NCI-H2107 treated with DMSO at 0.1 percent for 48 hours (cell line): ENCODE measurements around the gene SYK.

Experiments used
- DNase-seq: peaks from one replicate; lab custom pipeline; 2025; ENCODE audit not compliant: unreplicated experiment; lab: John Stamatoyannopoulos, UW

The SYK gene

GRCh38 chr9:90933468-90933867 lies 131.8 kb downstream of the SYK start:
- no peak for DNase-seq

- no peak for DNase-seq
Measured at GRCh38 chr9:90939351-90939750, 137.7 kb downstream of the SYK start.

- DNase-seq = no peak
Measured at GRCh38 chr9:90940280-90940679, 138.7 kb downstream of the SYK start.

GRCh38 chr9:90941661-90942060 lies 140.0 kb downstream of the SYK start:
- no peak for DNase-seq

- peak; percentile 10 for DNase-seq
Measured at GRCh38 chr9:90942555-90942954, 140.9 kb downstream of the SYK start.

GRCh38 chr9:90943341-90943740 lies 141.7 kb downstream of the SYK start:
- no peak for DNase-seq

- DNase-seq = no peak
Measured at GRCh38 chr9:90945336-90945735, 143.7 kb downstream of the SYK start.

- no peak for DNase-seq
Measured at GRCh38 chr9:90946982-90947381, 145.4 kb downstream of the SYK start.
